ENCODE measurements around the gene SLC6A17. TPM values are rescaled to one million over a fixed set of nuclear protein-coding genes. Genes with fewer than 3 reads are reported as not detected.

The SLC6A17 gene
- total and polyA plus RNA-seq, 12 donors = 0.04 to 6.9 (median 1.4) TPM; not detected in 1

DNA sequence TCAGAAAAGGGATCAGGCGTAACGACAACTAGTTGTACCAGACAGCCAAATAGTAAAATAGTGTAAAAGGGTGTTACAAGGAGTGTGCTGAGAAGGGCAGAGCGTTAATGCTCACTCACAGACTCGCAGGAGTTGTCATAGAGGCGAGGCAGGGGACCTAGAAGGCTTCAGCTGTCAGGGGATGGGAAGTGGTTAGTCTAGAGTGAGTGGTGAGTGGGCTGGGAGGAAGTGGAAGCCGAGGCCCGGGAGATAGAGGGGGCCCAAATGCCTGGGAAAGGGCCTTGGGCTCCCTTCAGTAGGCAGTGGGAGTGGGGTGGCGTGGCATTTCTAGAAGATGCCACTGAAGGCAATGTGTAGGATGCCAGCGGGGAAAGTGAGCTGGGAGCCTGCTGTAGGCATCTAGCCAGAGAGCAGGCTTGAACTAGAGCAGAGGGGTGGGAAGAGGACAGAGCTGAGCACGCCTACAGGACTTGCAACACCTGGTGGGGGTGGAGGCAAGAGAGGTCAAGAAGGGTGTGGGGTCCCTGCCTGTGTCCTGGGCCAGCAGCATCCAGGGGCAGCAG lies 10.3 kb downstream of the SLC6A17 start:
- intact Hi-C loops (cut with DNase I) = no loop called here
- no peak overlapping the region for H3K4me3 ChIP-seq
- no peaks in the 10 kb centered on the region for H3K9me3 ChIP-seq (replicated peaks in 1 of 3)
- H3K27me3 ChIP-seq = peaks cover 4% of the 10 kb centered on the region
- H3K4me1 ChIP-seq (replicated peaks in 1 of 2) = no peaks in the 10 kb centered on the region
- H3K36me3 ChIP-seq (replicated peaks in 1 of 2) = no peaks in the 10 kb centered on the region
- no peak overlapping the region for H3K27ac ChIP-seq
- TF ChIP-seq, protein P1, sequence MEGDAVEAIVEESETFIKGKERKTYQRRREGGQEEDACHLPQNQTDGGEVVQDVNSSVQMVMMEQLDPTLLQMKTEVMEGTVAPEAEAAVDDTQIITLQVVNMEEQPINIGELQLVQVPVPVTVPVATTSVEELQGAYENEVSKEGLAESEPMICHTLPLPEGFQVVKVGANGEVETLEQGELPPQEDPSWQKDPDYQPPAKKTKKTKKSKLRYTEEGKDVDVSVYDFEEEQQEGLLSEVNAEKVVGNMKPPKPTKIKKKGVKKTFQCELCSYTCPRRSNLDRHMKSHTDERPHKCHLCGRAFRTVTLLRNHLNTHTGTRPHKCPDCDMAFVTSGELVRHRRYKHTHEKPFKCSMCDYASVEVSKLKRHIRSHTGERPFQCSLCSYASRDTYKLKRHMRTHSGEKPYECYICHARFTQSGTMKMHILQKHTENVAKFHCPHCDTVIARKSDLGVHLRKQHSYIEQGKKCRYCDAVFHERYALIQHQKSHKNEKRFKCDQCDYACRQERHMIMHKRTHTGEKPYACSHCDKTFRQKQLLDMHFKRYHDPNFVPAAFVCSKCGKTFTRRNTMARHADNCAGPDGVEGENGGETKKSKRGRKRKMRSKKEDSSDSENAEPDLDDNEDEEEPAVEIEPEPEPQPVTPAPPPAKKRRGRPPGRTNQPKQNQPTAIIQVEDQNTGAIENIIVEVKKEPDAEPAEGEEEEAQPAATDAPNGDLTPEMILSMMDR (IDR thresholded peaks at IDR 0.05) = no peak
- TF ChIP-seq POLR2A (IDR thresholded peaks at IDR 0.05) = no peak
- 57 to 72% (median 69%) methylated on average over 10 of the region's 10 CpGs for WGBS, 4 donors
- DNase-seq = no peak

DNA sequence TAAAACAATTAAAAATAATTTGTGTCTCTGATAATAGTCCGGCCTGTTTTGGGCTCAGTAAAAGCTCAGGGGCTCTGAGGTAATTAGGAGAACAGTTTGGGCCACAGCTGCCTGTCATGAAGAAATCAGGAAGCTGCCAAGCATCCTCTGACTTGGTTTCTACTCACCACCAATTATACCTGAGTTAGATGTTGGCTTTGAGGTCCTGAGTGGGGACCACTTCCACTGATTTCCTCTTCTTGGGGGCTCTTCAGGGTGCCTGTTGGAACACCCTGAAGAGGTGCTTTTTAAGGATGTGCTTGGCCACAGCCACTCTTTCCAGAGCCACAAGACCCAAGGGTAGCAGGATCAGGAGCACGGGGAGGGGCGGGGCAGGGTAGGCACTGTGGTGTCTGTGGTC lies 10.9 kb downstream of the SLC6A17 start:
- no peak overlapping the region for H3K4me3 ChIP-seq
- intact Hi-C loops (cut with DNase I) = no loop called here
- DNase-seq = no peak
- no peaks in the 10 kb centered on the region for H3K36me3 ChIP-seq (replicated peaks in 1 of 2)
- TF ChIP-seq, protein P1 (IDR thresholded peaks at IDR 0.05) = no peak
- no peak for TF ChIP-seq POLR2A (IDR thresholded peaks at IDR 0.05)
- H3K4me1 ChIP-seq (replicated peaks in 1 of 2) = no peaks in the 10 kb centered on the region
- 75 to 94% (median 91%) methylated on average over 1 to 3 of the region's 3 CpGs for WGBS, 4 donors
- no peaks in the 10 kb centered on the region for H3K9me3 ChIP-seq (replicated peaks in 1 of 3)
- H3K27ac ChIP-seq = peak overlapping the region in 1 of 5 donors; percentile 30
- peaks cover 4% of the 10 kb centered on the region for H3K27me3 ChIP-seq

DNA sequence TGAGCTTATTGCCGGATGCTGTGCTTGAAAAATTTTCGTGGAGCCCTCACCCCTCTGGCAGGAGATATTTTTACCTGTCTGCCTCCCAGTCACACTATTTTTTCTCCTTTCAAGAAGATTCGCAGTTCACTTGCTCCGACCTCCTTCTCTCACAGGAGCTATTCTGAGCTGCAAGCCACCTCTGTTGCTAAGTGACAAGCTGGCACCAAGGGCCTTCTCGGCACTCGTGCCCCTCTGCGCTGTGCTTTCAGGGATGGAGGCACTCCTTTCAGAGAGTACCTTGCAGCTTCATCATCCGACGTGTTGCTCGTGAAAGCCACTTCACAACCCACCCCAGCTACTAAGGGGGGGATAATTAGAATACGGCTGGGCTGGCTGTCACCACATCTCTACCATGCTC lies 11.6 kb downstream of the SLC6A17 start:
- no peaks in the 10 kb centered on the region for H3K36me3 ChIP-seq (replicated peaks in 1 of 2)
- H3K27ac ChIP-seq = peak overlapping the region in 1 of 5 donors; percentile 30
- H3K4me3 ChIP-seq = no peak overlapping the region
- H3K9me3 ChIP-seq (replicated peaks in 1 of 3) = no peaks in the 10 kb centered on the region
- no peaks in the 10 kb centered on the region for H3K4me1 ChIP-seq (replicated peaks in 1 of 2)
- TF ChIP-seq POLR2A (IDR thresholded peaks at IDR 0.05) = no peak
- TF ChIP-seq, protein P1 (IDR thresholded peaks at IDR 0.05) = no peak
- DNase-seq = no peak
- WGBS, 4 donors = 75 to 83% (median 80%) methylated on average over 10 to 11 of the region's 11 CpGs
- intact Hi-C loops (cut with DNase I) = no loop called here
- peaks cover 4% of the 10 kb centered on the region for H3K27me3 ChIP-seq

DNA sequence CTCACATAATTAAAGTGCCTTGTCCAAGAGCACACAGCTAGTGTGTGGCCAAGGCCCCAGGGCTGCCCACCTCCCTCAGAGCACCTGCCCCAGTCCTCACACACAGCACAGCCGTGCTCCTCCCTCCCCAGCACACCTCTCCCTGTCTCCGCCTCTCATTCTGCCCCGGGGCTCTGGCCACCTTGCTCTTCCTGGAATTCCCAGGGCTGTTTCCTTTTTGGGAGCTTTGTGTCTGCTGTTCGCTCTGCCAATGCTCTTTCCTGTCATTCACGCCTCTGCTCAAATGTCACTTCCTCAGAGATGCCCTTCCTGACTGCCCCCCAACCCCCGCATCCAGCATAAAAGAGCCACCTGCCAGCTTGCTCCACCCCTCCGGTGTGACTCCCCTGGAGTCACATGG lies 13.3 kb downstream of the SLC6A17 start:
- no peaks in the 10 kb centered on the region for H3K9me3 ChIP-seq (replicated peaks in 1 of 3)
- no peak for TF ChIP-seq POLR2A (IDR thresholded peaks at IDR 0.05)
- TF ChIP-seq, protein P1 (IDR thresholded peaks at IDR 0.05) = no peak
- no peaks in the 10 kb centered on the region for H3K4me1 ChIP-seq (replicated peaks in 1 of 2)
- no peaks in the 10 kb centered on the region for H3K36me3 ChIP-seq (replicated peaks in 1 of 2)
- H3K27me3 ChIP-seq = no peaks in the 10 kb centered on the region
- H3K4me3 ChIP-seq = no peak overlapping the region
- no peak for DNase-seq
- 56 to 66% (median 62%) methylated on average over 7 of the region's 7 CpGs for WGBS, 4 donors
- intact Hi-C loops (cut with DNase I) = no loop called here
- H3K27ac ChIP-seq = peak overlapping the region in 1 of 5 donors; percentile 30

Data from adrenal gland (tissue), 12 donors.